HepG2 (cell line): ENCODE data around the gene NFYC. TPM values are rescaled to one million over a fixed set of nuclear protein-coding genes. Genes with fewer than 3 reads are reported as not detected.

Experiments used
- ETV5 ChIP-seq: IDR thresholded peaks from 2 replicates; pipeline ENCODE4 v1.6.1; 2018; ENCODE audit warnings: missing biosample characterization, missing genetic modification reagents, inconsistent platforms, borderline replicate concordance
- FOXO1 ChIP-seq: sonication (generic); formaldehyde crosslinking; IDR thresholded peaks from 2 replicates; pipeline ENCODE4 v1.4.0; 2020; ENCODE audit warnings: missing genetic modification reagents
- IKZF4 ChIP-seq: sonication (generic); formaldehyde crosslinking; IDR thresholded peaks from 2 replicates; pipeline ENCODE4 v1.5.1; 2020; ENCODE audit warnings: borderline replicate concordance, mild to moderate bottlenecking, low read depth, missing genetic modification reagents; ENCODE audit errors: not compliant biosample characterization
- MEIS2 ChIP-seq: sonication (generic); formaldehyde crosslinking; IDR thresholded peaks from 2 replicates; pipeline ENCODE4 v1.9.0; 2021; ENCODE audit warnings: mild to moderate bottlenecking, missing genetic modification reagents
- PHF21A ChIP-seq: sonication (generic); formaldehyde crosslinking; IDR thresholded peaks from 2 replicates; pipeline ENCODE4 v1.5.0; 2020; ENCODE audit warnings: mild to moderate bottlenecking, missing genetic modification reagents
- PHF5A ChIP-seq: IDR thresholded peaks from one replicate; pipeline ENCODE4 v1.6.1; 2018; ENCODE audit warnings: low read depth, missing genetic modification reagents; ENCODE audit not compliant: unreplicated experiment
- RFXANK ChIP-seq: IDR thresholded peaks from 2 replicates; pipeline ENCODE4 v1.6.1; 2016
- SNAI1 ChIP-seq: sonication (generic); formaldehyde crosslinking; IDR thresholded peaks from 2 replicates; pipeline ENCODE4 v1.5.0; 2020; ENCODE audit warnings: mild to moderate bottlenecking, missing genetic modification reagents, borderline replicate concordance
- SNAPC2 ChIP-seq: sonication (generic); formaldehyde crosslinking; IDR thresholded peaks from 2 replicates; pipeline ENCODE4 v1.8.1; 2022; ENCODE audit warnings: mild to moderate bottlenecking, missing genetic modification reagents
- TEAD3 ChIP-seq: optimal IDR thresholded peaks from 2 replicates; pipeline ENCODE3; 2016; ENCODE audit warnings: borderline replicate concordance
- ZBTB37 ChIP-seq: sonication (generic); formaldehyde crosslinking; IDR thresholded peaks from 2 replicates; pipeline ENCODE4 v1.4.0; 2020; ENCODE audit warnings: mild to moderate bottlenecking, missing genetic modification reagents
- ZBTB44 ChIP-seq: sonication (generic); formaldehyde crosslinking; IDR thresholded peaks from 2 replicates; pipeline ENCODE4 v1.4.0; 2020; ENCODE audit warnings: missing genetic modification reagents
- ZNF12 ChIP-seq: sonication (generic); formaldehyde crosslinking; IDR thresholded peaks from 2 replicates; pipeline ENCODE4 v1.5.0; 2020; ENCODE audit warnings: missing genetic modification reagents
- ZNF33B ChIP-seq: sonication (generic); formaldehyde crosslinking; IDR thresholded peaks from 2 replicates; pipeline ENCODE4 v1.5.1; 2020; ENCODE audit warnings: mild to moderate bottlenecking, missing genetic modification reagents
- ZNF556 ChIP-seq: sonication (generic); formaldehyde crosslinking; IDR thresholded peaks from 2 replicates; pipeline ENCODE4 v1.4.0; 2020; ENCODE audit warnings: mild to moderate bottlenecking, missing genetic modification reagents, borderline replicate concordance
- ZNF562 ChIP-seq: sonication (generic); formaldehyde crosslinking; IDR thresholded peaks from 2 replicates; pipeline ENCODE4 v1.8.0; 2022; ENCODE audit warnings: missing genetic modification reagents, borderline replicate concordance
- ZNF563 ChIP-seq: sonication (generic); formaldehyde crosslinking; IDR thresholded peaks from 2 replicates; pipeline ENCODE4 v1.8.0; 2022; ENCODE audit warnings: mild to moderate bottlenecking, moderate library complexity, missing genetic modification reagents
- ZNF574 ChIP-seq: sonication (generic); formaldehyde crosslinking; IDR thresholded peaks from 2 replicates; pipeline ENCODE4 v1.4.0; 2020; ENCODE audit warnings: missing genetic modification reagents
- ZNF615 ChIP-seq: sonication (generic); formaldehyde crosslinking; IDR thresholded peaks from 2 replicates; pipeline ENCODE4 v1.5.0; 2020; ENCODE audit warnings: mild to moderate bottlenecking, missing genetic modification reagents, borderline replicate concordance
- ZNF703 ChIP-seq: sonication (generic); formaldehyde crosslinking; IDR thresholded peaks from 2 replicates; pipeline ENCODE4 v1.5.1; 2020; ENCODE audit warnings: missing genetic modification reagents, mild to moderate bottlenecking, moderate library complexity, borderline replicate concordance
- ZSCAN31 ChIP-seq: sonication (generic); formaldehyde crosslinking; IDR thresholded peaks from 2 replicates; pipeline ENCODE4 v1.5.0; 2020; ENCODE audit warnings: low read depth, mild to moderate bottlenecking, missing genetic modification reagents
- polyA plus RNA-seq, 8 experiments: library from polyadenylated mRNA; depleted of rRNA in 3 of 8; stranded (reverse) in 7 of 8; unstranded in 1 of 8; fragments of >200 nt; fragmentation: Illumina TruSeq in 4 of 8; extraction: Trizol in 4 of 8; gene quantifications; 2 replicates each; pipeline versions ENCODE4 v1.2.1 to v1.2.3, GENCODE V29; 2011 to 2016; ENCODE audit warnings: low read depth in 4 of 8, missing spikeins in 1 of 8, mixed read lengths in 1 of 8; ENCODE audit not compliant: insufficient read depth in 1 of 8
- total RNA-seq, 5 experiments: library from RNA; depleted of rRNA; stranded (reverse); fragments of >200 nt; fragmentation: Illumina TruSeq; extraction: Trizol; gene quantifications; 2 replicates each; pipeline ENCODE4 v1.2.3, GENCODE V29; 2016; ENCODE audit warnings: low read depth in 1 of 5

NFYC gene
- total and polyA plus RNA-seq, 2 of the 13 experiments (the other 11 are each of a cell fraction or from before 2014, with no cell fraction given) = 33.9 to 73.7 TPM

GRCh38 chr1:40691538-40692428, at the start of gene NFYC (continued):
- no peak for TF ChIP-seq SNAPC2 (CRISPR knock-in tag)
- peak; percentile 69 for TF ChIP-seq PHF21A
- TF ChIP-seq ZNF12 (CRISPR knock-in tag) = no peak; the same call in 1 of the 2 replicates
- 0 out of 2 replicates have a peak, but pooled peaks have one; percentile 18 for TF ChIP-seq ZNF562 (CRISPR knock-in tag)
- peak; percentile 12 for TF ChIP-seq TEAD3 (CRISPR knock-in tag)
- 0 out of 2 replicates have a peak, but pooled peaks have one; percentile 73 for TF ChIP-seq RFXANK (CRISPR knock-in tag)
- peak; percentile 67 for TF ChIP-seq MEIS2 (CRISPR knock-in tag)
- peak; percentile 92 for TF ChIP-seq ZNF33B (CRISPR knock-in tag)
- peak; percentile 83 for TF ChIP-seq ZNF574
- peak; percentile 91 for TF ChIP-seq IKZF4
- no peak for TF ChIP-seq PHF5A (CRISPR knock-in tag)
- peak; percentile 96 for TF ChIP-seq ZNF563
- TF ChIP-seq ZBTB37 (CRISPR knock-in tag) = no peak
- TF ChIP-seq ZNF556 = peak; percentile 91; the same call in 1 of the 2 replicates
- peak; percentile 24; the same call in 1 of the 2 replicates for TF ChIP-seq ETV5 (CRISPR knock-in tag)
- peak; percentile 94 for TF ChIP-seq ZSCAN31 (CRISPR knock-in tag)
- peak; percentile 55; the same call in 1 of the 2 replicates for TF ChIP-seq ZBTB44 (CRISPR knock-in tag)
- TF ChIP-seq ZNF615 (CRISPR knock-in tag) = 0 out of 2 replicates have a peak, but pooled peaks have one; percentile 85
- peak; percentile 88; the same call in 1 of the 2 replicates for TF ChIP-seq ZNF703 (CRISPR knock-in tag)
- peak; percentile 80; the same call in 1 of the 2 replicates for TF ChIP-seq SNAI1 (CRISPR knock-in tag)
- peak; percentile 19; the same call in 1 of the 2 replicates for TF ChIP-seq FOXO1 (CRISPR knock-in tag)
